Endodermal cell (in vitro differentiated cells): ENCODE measurements around the gene HAVCR2. TPM values are rescaled to one million over a fixed set of nuclear protein-coding genes. Genes with fewer than 3 reads are reported as not detected.

Experiments used
- DNase-seq: peaks from one replicate; pipeline ENCODE4 v3.0.0-alpha.2; 2017
- H3K27ac ChIP-seq: 2 replicates; pipeline ENCODE4 v1.5.1; 2013; ENCODE audit warnings: mild to moderate bottlenecking, low read depth, low read length, moderate library complexity
- H3K27me3 ChIP-seq: 2 replicates; pipeline ENCODE4 v1.6.1; 2013; ENCODE audit warnings: mild to moderate bottlenecking, low read length, moderate library complexity; ENCODE audit not compliant: insufficient read depth, control insufficient read depth, poor library complexity, severe bottlenecking
- H3K36me3 ChIP-seq: 2 replicates; pipeline ENCODE4 v1.7.0; 2013; ENCODE audit warnings: mild to moderate bottlenecking, low read length, moderate library complexity; ENCODE audit not compliant: control insufficient read depth, insufficient read depth
- H3K4me1 ChIP-seq: one replicate; pipeline ENCODE4 v1.7.0; 2013; ENCODE audit warnings: low read length; ENCODE audit not compliant: control insufficient read depth, insufficient read depth
- H3K4me3 ChIP-seq: 2 replicates; pipeline ENCODE4 v1.5.1; 2013; ENCODE audit warnings: mild to moderate bottlenecking, low read length, moderate library complexity
- H3K9ac ChIP-seq: 2 replicates; pipeline ENCODE4 v1.6.1; 2013; ENCODE audit warnings: mild to moderate bottlenecking, low read length, moderate library complexity; ENCODE audit not compliant: poor library complexity, severe bottlenecking; ENCODE audit errors: extremely low read depth
- H3K9me3 ChIP-seq: 2 replicates; pipeline ENCODE4 v1.6.1; 2013; ENCODE audit warnings: mild to moderate bottlenecking, low read length, moderate library complexity; ENCODE audit not compliant: control insufficient read depth
- H3K27ac Mint-ChIP-seq: 2 replicates; pipeline ENCODE4 v1.8.0; 2020; ENCODE audit warnings: mixed read lengths
- H3K27me3 Mint-ChIP-seq: 2 replicates; pipeline ENCODE4 v1.8.0; 2021; ENCODE audit warnings: mild to moderate bottlenecking, mixed read lengths; ENCODE audit not compliant: insufficient read depth
- H3K36me3 Mint-ChIP-seq: 2 replicates; pipeline ENCODE4 v1.8.0; 2020; ENCODE audit warnings: low read depth, mixed read lengths
- H3K4me1 Mint-ChIP-seq: 2 replicates; pipeline ENCODE4 v1.8.0; 2020; ENCODE audit warnings: mixed read lengths
- H3K4me3 Mint-ChIP-seq: 2 replicates; pipeline ENCODE4 v1.8.0; 2020; ENCODE audit warnings: mild to moderate bottlenecking, moderate library complexity, mixed read lengths
- H3K9me3 Mint-ChIP-seq: 2 replicates; pipeline ENCODE4 v1.8.0; 2020; ENCODE audit warnings: mild to moderate bottlenecking, mixed read lengths
- WGBS, 2 experiments: methylation state at CpG; one replicate each; pipeline versions ENCODE4 v1.1.5 to v1.1.7; 2013; ENCODE audit warnings: missing lambda C conversion rate in 2 of 2, mixed read lengths in 1 of 2; ENCODE audit not compliant: insufficient coverage in 1 of 2, insufficient read length in 1 of 2; 5-methylcytosine and 5-hydroxymethylcytosine counted together
- total RNA-seq, 2 donors: library from RNA; stranded (reverse); fragmentation: NEBNext Ultra II Directional in 1 of 2; extraction: Animal tissue kit (Norgen Biotek cat#: 25700) in 1 of 2; gene quantifications; 2 replicates in 1 of 2; 3 replicates in 1 of 2; pipeline ENCODE4 v1.2.1, GENCODE V29; 2021
- TF ChIP-seq, protein P1 (sequence below): fragments of 200-600 bp; sonication (generic); conservative IDR thresholded peaks from 2 replicates; pipeline ENCODE4 v1.5.0; 2021; ENCODE audit warnings: antibody characterized with exemption, mild to moderate bottlenecking

The HAVCR2 gene
- total RNA-seq, 2 donors from 2014 or later = 0.33 to 0.35 TPM

DNA sequence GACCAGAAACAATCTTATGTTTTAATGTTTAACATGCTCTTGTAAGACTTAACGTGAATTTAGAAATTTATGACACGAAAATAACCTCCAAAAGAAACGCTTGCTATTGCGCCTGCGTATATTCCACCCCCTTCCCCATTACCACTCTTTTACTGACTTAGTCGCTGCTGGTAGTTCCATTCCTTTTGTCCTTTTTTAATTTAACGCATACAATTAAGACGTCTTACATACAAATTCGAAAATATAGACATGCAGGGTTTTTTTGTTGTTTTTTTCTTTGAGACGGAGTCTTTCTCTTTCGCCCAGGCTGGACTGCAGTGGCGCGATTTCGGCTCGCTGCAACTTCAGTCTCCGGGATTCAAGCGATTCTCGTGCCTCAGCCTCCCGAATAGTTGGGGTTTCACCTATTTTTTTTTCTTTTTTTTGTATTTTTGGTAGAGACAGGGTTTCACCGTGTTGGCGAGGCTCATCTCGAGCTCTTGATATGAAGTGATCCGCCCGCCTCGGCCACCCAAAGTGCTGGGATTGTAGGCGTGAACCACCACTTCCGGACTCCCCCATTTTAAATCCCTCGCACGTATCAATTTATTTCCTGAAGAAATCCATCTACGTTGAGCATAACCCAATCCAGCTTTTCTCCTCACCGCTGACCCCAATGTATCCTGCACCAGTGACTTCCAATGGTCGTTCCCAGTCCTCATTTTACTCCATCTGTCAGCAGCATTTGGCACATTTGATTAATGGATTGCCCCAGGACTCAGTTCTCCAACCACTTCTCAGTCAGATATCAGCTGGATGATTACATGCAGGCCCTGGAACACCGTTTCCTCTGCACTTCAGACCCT is 34.5 kb upstream of the HAVCR2 start:
- peak; percentile 45 for DNase-seq
- Histone ChIP-seq H3K4me3 (peak overlapping the region; percentile 98), H3K9ac (peak overlapping the region; percentile 96), H3K27me3 (no peaks in the 10 kb centered on the region), H3K36me3 (peaks cover 11% of the 10 kb centered on the region), H3K27ac (peak overlapping the region; percentile 1), H3K9me3 (no peaks in the 10 kb centered on the region), H3K4me1 (no peaks in the 10 kb centered on the region)
- 45 to 58% methylated on average over 28 to 33 of the region's 33 CpGs for WGBS, 2 experiments
- TF ChIP-seq, protein P1, sequence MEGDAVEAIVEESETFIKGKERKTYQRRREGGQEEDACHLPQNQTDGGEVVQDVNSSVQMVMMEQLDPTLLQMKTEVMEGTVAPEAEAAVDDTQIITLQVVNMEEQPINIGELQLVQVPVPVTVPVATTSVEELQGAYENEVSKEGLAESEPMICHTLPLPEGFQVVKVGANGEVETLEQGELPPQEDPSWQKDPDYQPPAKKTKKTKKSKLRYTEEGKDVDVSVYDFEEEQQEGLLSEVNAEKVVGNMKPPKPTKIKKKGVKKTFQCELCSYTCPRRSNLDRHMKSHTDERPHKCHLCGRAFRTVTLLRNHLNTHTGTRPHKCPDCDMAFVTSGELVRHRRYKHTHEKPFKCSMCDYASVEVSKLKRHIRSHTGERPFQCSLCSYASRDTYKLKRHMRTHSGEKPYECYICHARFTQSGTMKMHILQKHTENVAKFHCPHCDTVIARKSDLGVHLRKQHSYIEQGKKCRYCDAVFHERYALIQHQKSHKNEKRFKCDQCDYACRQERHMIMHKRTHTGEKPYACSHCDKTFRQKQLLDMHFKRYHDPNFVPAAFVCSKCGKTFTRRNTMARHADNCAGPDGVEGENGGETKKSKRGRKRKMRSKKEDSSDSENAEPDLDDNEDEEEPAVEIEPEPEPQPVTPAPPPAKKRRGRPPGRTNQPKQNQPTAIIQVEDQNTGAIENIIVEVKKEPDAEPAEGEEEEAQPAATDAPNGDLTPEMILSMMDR = no peak
- Mint-ChIP-seq H3K27me3 (peaks cover 2% of the 10 kb centered on the region), H3K4me1 (peaks cover 8% of the 10 kb centered on the region), H3K27ac (peak overlapping the region; percentile 97), H3K36me3 (peaks cover 29% of the 10 kb centered on the region), H3K9me3 (no peaks in the 10 kb centered on the region), H3K4me3 (peak overlapping the region; percentile 94)

DNA sequence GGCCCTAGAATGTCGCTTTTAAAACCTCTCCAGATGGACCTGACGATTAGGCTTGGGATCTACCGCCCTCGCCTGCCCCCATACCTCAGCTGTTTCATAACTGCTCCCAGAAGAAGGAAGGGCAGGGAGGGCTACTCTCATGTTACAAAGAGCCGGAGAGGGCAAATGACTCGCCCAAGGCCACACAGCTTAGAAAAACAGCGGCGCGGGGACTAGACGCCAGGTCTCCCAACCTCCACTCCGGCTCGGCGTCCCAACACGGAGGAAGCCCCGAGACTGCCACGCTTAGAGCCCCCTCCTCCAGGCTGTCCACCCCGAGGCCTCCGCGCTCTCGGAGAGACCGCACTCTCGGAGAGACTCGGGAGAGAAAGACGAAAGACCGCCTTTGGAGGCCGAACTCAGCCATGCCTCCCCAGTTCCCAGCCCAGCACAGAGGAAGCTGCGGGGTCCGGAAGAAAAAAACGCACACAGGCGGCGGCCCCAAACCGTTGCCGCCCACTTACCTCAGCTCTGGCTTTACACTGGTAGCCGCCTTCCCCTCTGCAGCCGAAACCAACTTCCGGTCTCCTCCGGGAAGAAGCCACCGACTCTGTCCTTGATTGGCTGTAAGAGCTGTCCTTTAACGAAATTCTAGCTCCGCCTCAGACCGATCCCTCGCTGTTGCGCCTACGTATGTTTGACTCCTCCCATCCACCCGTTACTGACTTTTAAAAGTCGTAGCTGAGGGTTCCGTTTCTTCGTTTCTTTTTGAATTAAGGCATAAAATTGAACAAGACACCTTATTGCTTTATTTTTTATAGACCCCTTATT is 33.7 kb upstream of the HAVCR2 start, which contains the start of gene MED7:
MED7 (minus strand) TSS at position 549 of the 810 bp plus-strand sequence. CDS start 3,434 bp downstream, outside the sequence.
- no peaks in the 10 kb centered on the region for H3K9me3 ChIP-seq
- peak within 1 kb of the TSS; percentile 98 for H3K4me3 ChIP-seq
- no peaks in the 10 kb centered on the region for H3K27me3 ChIP-seq
- H3K36me3 ChIP-seq = peaks cover 20% of the 10 kb centered on the region
- Mint-ChIP-seq H3K36me3 (peaks cover 36% of the 10 kb centered on the region), H3K9me3 (no peaks in the 10 kb centered on the region), H3K27ac (peak within 1 kb of the TSS; percentile 97), H3K4me3 (peak within 1 kb of the TSS; percentile 94), H3K27me3 (peaks cover 2% of the 10 kb centered on the region), H3K4me1 (peaks cover 7% of the 10 kb centered on the region)
- H3K27ac ChIP-seq = peak within 1 kb of the TSS; percentile 74
- TF ChIP-seq, protein P1 = no peak
- H3K9ac ChIP-seq = peak within 1 kb of the TSS; percentile 96
- DNase-seq = peak; percentile 97
- no peaks in the 10 kb centered on the region for H3K4me1 ChIP-seq
- 0 to 1% methylated on average over 29 to 48 of the region's 48 CpGs for WGBS, 2 experiments

DNA sequence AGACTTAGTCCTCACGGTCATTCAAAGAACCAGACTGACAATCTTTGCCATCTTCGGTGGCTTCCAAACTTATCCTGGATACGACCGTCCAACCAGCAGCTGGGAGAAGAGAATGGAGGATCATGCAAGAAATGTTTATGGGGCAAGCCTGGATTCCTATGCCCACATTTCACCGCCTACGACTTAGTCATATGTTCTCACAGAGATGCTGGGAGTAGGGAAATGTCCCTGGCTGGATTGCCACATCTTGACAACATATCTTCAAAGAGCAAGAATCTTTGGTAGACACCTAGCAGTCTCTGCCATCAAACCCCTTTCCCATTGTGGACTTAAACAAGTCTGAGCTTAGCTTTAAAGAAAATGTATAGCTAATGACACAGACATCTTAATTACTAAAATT is 28.8 kb upstream of the HAVCR2 start:
- Mint-ChIP-seq H3K36me3 (peaks cover 42% of the 10 kb centered on the region), H3K4me1 (peaks cover 5% of the 10 kb centered on the region), H3K9me3 (no peaks in the 10 kb centered on the region), H3K27ac (no peak overlapping the region), H3K27me3 (no peaks in the 10 kb centered on the region), H3K4me3 (no peak overlapping the region)
- no peak for DNase-seq
- Histone ChIP-seq H3K27ac (no peak overlapping the region), H3K36me3 (peaks cover 37% of the 10 kb centered on the region), H3K9me3 (no peaks in the 10 kb centered on the region), H3K4me1 (no peaks in the 10 kb centered on the region), H3K9ac (no peak overlapping the region), H3K4me3 (no peak overlapping the region), H3K27me3 (no peaks in the 10 kb centered on the region)
- TF ChIP-seq, protein P1 = no peak
- WGBS, 2 experiments = 97 to 100% methylated on average over 5 to 6 of the region's 6 CpGs
